Measurements from ENCODE around the gene VRK1. TPM values are rescaled to one million over a fixed set of nuclear protein-coding genes. Genes with fewer than 3 reads are reported as not detected.

VRK1 gene
- total RNA-seq, 1 donor from 2014 or later = 30.2 TPM

DNA sequence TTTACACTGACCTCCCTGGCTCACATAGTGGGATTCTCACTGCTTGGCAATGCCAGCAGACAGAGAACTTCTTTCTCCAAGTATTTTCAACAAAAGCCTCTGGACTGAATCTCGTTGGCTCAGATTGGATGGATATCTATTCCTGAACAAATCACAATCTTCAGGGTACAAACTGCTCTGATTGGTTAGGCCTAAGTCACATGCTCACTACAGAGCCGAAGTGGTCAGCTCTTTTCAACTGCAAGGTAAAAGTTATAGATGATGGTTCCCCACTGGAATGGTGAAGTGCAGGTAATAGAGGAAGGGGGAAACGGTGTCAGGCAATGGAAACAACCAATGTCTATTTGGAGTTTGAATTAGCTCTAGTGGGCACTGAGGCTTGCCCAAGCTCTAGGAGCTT is 16.7 kb upstream of the VRK1 start:
- no peak overlapping the region for H3K27ac Mint-ChIP-seq
- no peaks in the 10 kb centered on the region for H3K36me3 Mint-ChIP-seq (ENCODE audit: low read depth)
- ATAC-seq (ENCODE audit: low read depth) = no peak
- H3K4me1 Mint-ChIP-seq = no peaks in the 10 kb centered on the region
- DNase-seq = no peak
- intact Hi-C loops (cut with micrococcal nuclease) = no loop called here
- ChIA-PET CTCF (no interaction called here), POLR2A (no interaction called here)
- no peak overlapping the region for H3K4me3 Mint-ChIP-seq
- TF ChIP-seq, protein P1, sequence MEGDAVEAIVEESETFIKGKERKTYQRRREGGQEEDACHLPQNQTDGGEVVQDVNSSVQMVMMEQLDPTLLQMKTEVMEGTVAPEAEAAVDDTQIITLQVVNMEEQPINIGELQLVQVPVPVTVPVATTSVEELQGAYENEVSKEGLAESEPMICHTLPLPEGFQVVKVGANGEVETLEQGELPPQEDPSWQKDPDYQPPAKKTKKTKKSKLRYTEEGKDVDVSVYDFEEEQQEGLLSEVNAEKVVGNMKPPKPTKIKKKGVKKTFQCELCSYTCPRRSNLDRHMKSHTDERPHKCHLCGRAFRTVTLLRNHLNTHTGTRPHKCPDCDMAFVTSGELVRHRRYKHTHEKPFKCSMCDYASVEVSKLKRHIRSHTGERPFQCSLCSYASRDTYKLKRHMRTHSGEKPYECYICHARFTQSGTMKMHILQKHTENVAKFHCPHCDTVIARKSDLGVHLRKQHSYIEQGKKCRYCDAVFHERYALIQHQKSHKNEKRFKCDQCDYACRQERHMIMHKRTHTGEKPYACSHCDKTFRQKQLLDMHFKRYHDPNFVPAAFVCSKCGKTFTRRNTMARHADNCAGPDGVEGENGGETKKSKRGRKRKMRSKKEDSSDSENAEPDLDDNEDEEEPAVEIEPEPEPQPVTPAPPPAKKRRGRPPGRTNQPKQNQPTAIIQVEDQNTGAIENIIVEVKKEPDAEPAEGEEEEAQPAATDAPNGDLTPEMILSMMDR (IDR thresholded peaks at IDR 0.05) = no peak
- H3K27me3 Mint-ChIP-seq = peaks cover 17% of the 10 kb centered on the region
- H3K9me3 Mint-ChIP-seq = no peaks in the 10 kb centered on the region

DNA sequence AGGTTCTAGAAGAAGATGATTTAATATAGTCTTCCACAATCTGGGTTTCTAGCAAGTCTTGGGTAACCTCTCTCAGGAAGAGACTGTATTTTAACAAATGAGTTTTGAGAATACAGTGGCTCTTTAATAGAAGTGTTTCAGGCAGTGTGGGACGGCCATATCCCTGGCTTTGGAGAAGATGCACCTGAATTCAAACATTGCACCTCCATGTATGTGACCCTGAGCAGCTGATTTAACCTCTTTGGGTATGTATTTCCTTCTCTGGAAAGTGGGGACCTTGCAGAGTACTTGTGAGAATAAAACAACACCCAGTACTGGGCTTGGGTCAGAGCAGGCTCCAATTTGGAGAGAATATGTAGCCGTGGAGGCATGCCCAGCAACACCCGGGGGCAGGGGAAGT is 15.8 kb upstream of the VRK1 start:
- ChIA-PET CTCF (no interaction called here), POLR2A (no interaction called here)
- intact Hi-C loops (cut with micrococcal nuclease) = no loop called here

DNA sequence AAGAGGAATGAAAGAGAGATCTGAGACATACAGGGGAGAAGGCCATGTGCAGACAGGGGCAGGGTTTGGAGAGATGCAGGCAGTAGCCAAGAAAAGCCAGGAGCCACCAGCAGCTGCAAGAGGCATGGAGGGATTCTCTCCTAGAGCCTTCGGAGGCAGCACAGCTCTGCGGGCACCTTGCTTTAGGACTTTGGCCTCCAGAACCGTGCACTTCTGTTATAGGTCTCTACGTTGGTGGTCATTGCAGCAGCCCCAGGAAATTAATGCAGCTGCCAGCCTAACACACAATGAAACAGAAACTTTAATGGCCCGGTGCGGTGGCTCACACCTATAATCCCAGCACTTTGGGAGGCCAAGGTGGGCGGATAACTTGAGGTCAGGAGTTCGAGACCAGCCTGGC is 14.7 kb upstream of the VRK1 start:
- H3K9me3 Mint-ChIP-seq = no peaks in the 10 kb centered on the region
- POLR2A ChIA-PET = no interaction called here
- ATAC-seq (ENCODE audit: low read depth) (no peak), DNase-seq (no peak)
- H3K4me1 Mint-ChIP-seq = no peaks in the 10 kb centered on the region
- H3K27ac Mint-ChIP-seq = no peak overlapping the region
- TF ChIP-seq, protein P1 (IDR thresholded peaks at IDR 0.05) = no peak
- no peak overlapping the region for H3K4me3 Mint-ChIP-seq
- no peaks in the 10 kb centered on the region for H3K36me3 Mint-ChIP-seq (ENCODE audit: low read depth)
- intact Hi-C loops (cut with micrococcal nuclease) = no loop called here
- H3K27me3 Mint-ChIP-seq = peaks cover 25% of the 10 kb centered on the region
- CTCF ChIA-PET = no interaction called here

More for the DNA sequence above, 15.8 kb upstream of the VRK1 start:
- ATAC-seq (ENCODE audit: low read depth) (no peak), DNase-seq (no peak)
- Mint-ChIP-seq H3K4me1 (no peaks in the 10 kb centered on the region), H3K27ac (no peak overlapping the region), H3K9me3 (no peaks in the 10 kb centered on the region), H3K4me3 (no peak overlapping the region), H3K36me3 (ENCODE audit: low read depth) (no peaks in the 10 kb centered on the region), H3K27me3 (peaks cover 20% of the 10 kb centered on the region)
- TF ChIP-seq, protein P1 (IDR thresholded peaks at IDR 0.05) = no peak

DNA sequence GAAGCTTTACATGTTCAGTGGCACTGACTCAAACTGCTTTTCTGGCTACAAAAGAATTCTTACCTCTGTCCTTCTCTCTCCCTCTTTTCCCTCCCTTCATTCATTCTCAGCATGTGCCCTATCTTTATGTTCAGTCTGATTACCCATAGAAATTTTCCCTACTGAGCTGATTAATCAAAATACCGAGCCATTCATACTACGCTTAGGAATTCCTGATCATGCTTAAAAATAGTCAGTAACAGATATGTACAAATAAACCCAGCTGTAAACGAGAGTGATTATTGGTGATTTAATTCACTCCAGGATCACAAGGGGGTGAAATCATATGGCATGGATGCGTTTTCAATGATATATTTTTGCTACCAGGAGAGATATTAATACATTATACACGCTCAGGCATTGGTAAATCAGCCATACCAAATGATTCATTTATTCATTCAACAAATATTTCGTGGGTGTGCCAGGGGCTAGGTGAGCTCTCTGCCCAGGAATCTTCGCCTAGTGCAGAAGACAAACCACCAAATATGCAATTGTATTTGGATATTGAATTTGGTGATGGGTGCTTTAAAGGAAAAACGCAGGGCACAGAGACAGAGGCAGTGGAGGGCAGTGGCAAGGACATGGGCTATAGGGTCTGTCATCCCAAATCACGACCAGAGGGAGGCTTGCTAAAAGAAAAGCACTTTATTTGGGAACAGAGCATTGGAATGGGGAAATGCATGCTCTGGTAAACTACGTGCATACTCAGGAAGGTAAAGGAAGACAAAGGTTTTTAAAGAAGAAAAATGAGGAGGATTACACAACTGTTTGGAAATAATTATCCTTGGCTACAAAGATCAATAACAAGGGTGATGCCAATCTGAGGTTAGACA is 13.9 kb upstream of the VRK1 start:
- TF ChIP-seq, protein P1 (IDR thresholded peaks at IDR 0.05) = no peak
- Mint-ChIP-seq H3K36me3 (ENCODE audit: low read depth) (no peaks in the 10 kb centered on the region), H3K4me1 (no peaks in the 10 kb centered on the region), H3K4me3 (no peak overlapping the region), H3K27ac (no peak overlapping the region), H3K9me3 (no peaks in the 10 kb centered on the region), H3K27me3 (peaks cover 20% of the 10 kb centered on the region)
- ChIA-PET POLR2A (no interaction called here), CTCF (no interaction called here)
- intact Hi-C loops (cut with micrococcal nuclease) = no loop called here
- DNase-seq = no peak
- ATAC-seq (ENCODE audit: low read depth) = no peak

DNA sequence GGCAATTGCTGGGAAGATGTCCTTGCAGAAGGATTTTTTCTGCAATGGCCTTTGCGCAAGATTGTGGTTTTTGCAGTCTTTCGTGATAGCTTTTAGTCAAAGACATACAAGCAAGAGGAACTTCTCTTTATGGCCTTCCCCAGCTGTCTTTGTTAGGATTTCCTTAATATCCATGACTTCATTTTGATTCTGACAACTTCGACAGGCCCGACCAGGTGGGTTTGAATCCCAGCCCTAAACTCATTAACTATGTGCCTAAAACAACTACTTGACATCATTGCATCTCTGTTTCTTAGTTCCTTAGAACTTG is 13.3 kb upstream of the VRK1 start:
- POLR2A ChIA-PET = no interaction called here
- no peak overlapping the region for H3K4me3 Mint-ChIP-seq
- intact Hi-C loops (cut with micrococcal nuclease) = no loop called here
- CTCF ChIA-PET = no interaction called here
- TF ChIP-seq, protein P1 (IDR thresholded peaks at IDR 0.05) = no peak
- ATAC-seq (ENCODE audit: low read depth) (no peak), DNase-seq (no peak)
- no peaks in the 10 kb centered on the region for H3K36me3 Mint-ChIP-seq (ENCODE audit: low read depth)
- H3K9me3 Mint-ChIP-seq = no peaks in the 10 kb centered on the region
- H3K4me1 Mint-ChIP-seq = no peaks in the 10 kb centered on the region
- no peak overlapping the region for H3K27ac Mint-ChIP-seq
- H3K27me3 Mint-ChIP-seq = peaks cover 20% of the 10 kb centered on the region
